ENCODE measurements around the gene RPEL1. TPM values are rescaled to one million over a fixed set of nuclear protein-coding genes. Genes with fewer than 3 reads are reported as not detected.
A peak's percentile ranks its signal among the peaks of the same experiment; 100 is the strongest.
"Not testable (repeated sequence)": the region's sequence is repeated elsewhere in the genome, so short reads cannot be mapped to it uniquely, and the experiment has no call there.

The RPEL1 gene
- total RNA-seq, 1 experiment from 2014 or later, result 0.03 TPM

GRCh38 chr10:103225939-103226338 lies 19.7 kb upstream of the RPEL1 start:
- Histone ChIP-seq H3K9me3 (peaks cover 11% of the 10 kb centered on the region), H3K4me3 (no peak overlapping the region), H3K36me3 (no peaks in the 10 kb centered on the region), H3K27me3 (no peaks in the 10 kb centered on the region)
- no peak for DNase-seq

GRCh38 chr10:103227416-103227815 lies 18.3 kb upstream of the RPEL1 start:
- DNase-seq, result no peak
- H3K9me3 ChIP-seq, result peaks cover 11% of the 10 kb centered on the region
- H3K36me3 ChIP-seq, result no peaks in the 10 kb centered on the region
- no peak overlapping the region for H3K4me3 ChIP-seq
- H3K27me3 ChIP-seq, result no peaks in the 10 kb centered on the region

- Histone ChIP-seq H3K4me3 (no peak overlapping the region), H3K9me3 (no peaks in the 10 kb centered on the region; the same call in 1 of the 2 replicates), H3K36me3 (no peaks in the 10 kb centered on the region), H3K27me3 (no peaks in the 10 kb centered on the region)
- DNase-seq, result peak; percentile 87
Observed at GRCh38 chr10:103231047-103231551, 14.6 kb upstream of the RPEL1 start.

GRCh38 chr10:103232131-103232673 lies 13.5 kb upstream of the RPEL1 start:
- H3K9me3 ChIP-seq, result no peaks in the 10 kb centered on the region
- no peaks in the 10 kb centered on the region for H3K27me3 ChIP-seq
- no peak overlapping the region for H3K4me3 ChIP-seq
- no peak for DNase-seq
- no peaks in the 10 kb centered on the region for H3K36me3 ChIP-seq

GRCh38 chr10:103232772-103233488 lies 12.8 kb upstream of the RPEL1 start:
- Histone ChIP-seq H3K36me3 (no peaks in the 10 kb centered on the region), H3K9me3 (no peaks in the 10 kb centered on the region), H3K27me3 (no peaks in the 10 kb centered on the region), H3K4me3 (no peak overlapping the region)
- peak; percentile 59 for DNase-seq

- DNase-seq, result no peak
- no peaks in the 10 kb centered on the region for H3K27me3 ChIP-seq
- no peaks in the 10 kb centered on the region for H3K9me3 ChIP-seq
- H3K36me3 ChIP-seq, result no peaks in the 10 kb centered on the region
- H3K4me3 ChIP-seq, result no peak overlapping the region
Observed at GRCh38 chr10:103235775-103236174, 9.9 kb upstream of the RPEL1 start.

GRCh38 chr10:103238506-103239252 lies 7.0 kb upstream of the RPEL1 start:
- Histone ChIP-seq H3K27me3 (no peaks in the 10 kb centered on the region), H3K4me3 (no peak overlapping the region), H3K36me3 (no peaks in the 10 kb centered on the region), H3K9me3 (no peaks in the 10 kb centered on the region)
- DNase-seq, result peak; percentile 30

- peak; percentile 30 for DNase-seq
- Histone ChIP-seq H3K27me3 (no peaks in the 10 kb centered on the region; the same call in 1 of the 2 replicates), H3K4me3 (no peak overlapping the region), H3K9me3 (no peaks in the 10 kb centered on the region), H3K36me3 (no peaks in the 10 kb centered on the region)
Observed at GRCh38 chr10:103241262-103242011, 4.2 kb upstream of the RPEL1 start.

GRCh38 chr10:103244666-103245271 lies 918 bp upstream of the RPEL1 start:
- no peaks in the 10 kb centered on the region for H3K36me3 ChIP-seq
- H3K9me3 ChIP-seq, result no peaks in the 10 kb centered on the region
- no peak overlapping the region for H3K4me3 ChIP-seq
- peak; percentile 57 for DNase-seq
- H3K27me3 ChIP-seq, result no peaks in the 10 kb centered on the region; the same call in 1 of the 2 replicates

- H3K9me3 ChIP-seq, result no peaks in the 10 kb centered on the region
- no peaks in the 10 kb centered on the region; the same call in 1 of the 2 replicates for H3K27me3 ChIP-seq
- no peak for DNase-seq
- H3K36me3 ChIP-seq, result no peaks in the 10 kb centered on the region
- no peak overlapping the region for H3K4me3 ChIP-seq
Observed at GRCh38 chr10:103246324-103246723, 637 bp downstream of the RPEL1 start.

- DNase-seq, result no peak
- H3K4me3 ChIP-seq, result no peak overlapping the region
Observed at GRCh38 chr10:103254113-103254512, 8.4 kb downstream of the RPEL1 start.

GRCh38 chr10:103254538-103255325 lies 9.0 kb downstream of the RPEL1 start:
- peak; percentile 39 for DNase-seq
- Histone ChIP-seq H3K4me3 (no peak overlapping the region), H3K36me3 (no peaks in the 10 kb centered on the region), H3K9me3 (peaks cover 6% of the 10 kb centered on the region), H3K27me3 (no peaks in the 10 kb centered on the region)

More at GRCh38 chr10:103254113-103254512, 8.4 kb downstream of the RPEL1 start:
- H3K27me3 ChIP-seq, result no peaks in the 10 kb centered on the region
- H3K36me3 ChIP-seq, result no peaks in the 10 kb centered on the region
- H3K9me3 ChIP-seq, result peaks cover 3% of the 10 kb centered on the region; the same call in 1 of the 2 replicates

- H3K9me3 ChIP-seq, result peaks cover 6% of the 10 kb centered on the region
- no peak for DNase-seq
- H3K36me3 ChIP-seq, result no peaks in the 10 kb centered on the region
- H3K4me3 ChIP-seq, result no peak overlapping the region
- no peaks in the 10 kb centered on the region for H3K27me3 ChIP-seq
Observed at GRCh38 chr10:103256613-103257012, 10.9 kb downstream of the RPEL1 start.

GRCh38 chr10:103257812-103258211 lies 12.1 kb downstream of the RPEL1 start:
- DNase-seq, result no peak
- Histone ChIP-seq H3K36me3 (no peaks in the 10 kb centered on the region), H3K4me3 (no peak overlapping the region), H3K27me3 (no peaks in the 10 kb centered on the region), H3K9me3 (peaks cover 6% of the 10 kb centered on the region)

GRCh38 chr10:103258928-103259327 lies 13.2 kb downstream of the RPEL1 start:
- H3K4me3 ChIP-seq, H3K9me3 ChIP-seq, H3K36me3 ChIP-seq, H3K27me3 ChIP-seq, DNase-seq: not testable (repeated sequence)

- H3K4me3 ChIP-seq, result no peak overlapping the region
- peaks cover 6% of the 10 kb centered on the region for H3K9me3 ChIP-seq
- H3K36me3 ChIP-seq, result no peaks in the 10 kb centered on the region
- no peak for DNase-seq
- H3K27me3 ChIP-seq, result peaks cover 5% of the 10 kb centered on the region; the same call in 1 of the 2 replicates
Observed at GRCh38 chr10:103259989-103260388, 14.3 kb downstream of the RPEL1 start.

Data from MG63 (cell line).